HG03457 (cell line): Measurements from ENCODE around the gene SV2C.
"Not testable (repeated sequence)": the region's sequence is repeated elsewhere in the genome, so short reads cannot be mapped to it uniquely, and the experiment has no call there.

Experiments
- ATAC-seq: cut with Tn5 transposase; IDR thresholded peaks from one replicate; pipeline ENCODE4 v1.9.1; 2021; ENCODE audit warnings: moderate number of reproducible peaks; ENCODE audit not compliant: unreplicated experiment

Gene SV2C

GRCh38 chr5:76334574-76334973 lies 251.4 kb downstream of the SV2C start:
- ATAC-seq: no peak

- ATAC-seq: not testable (repeated sequence)
Observed at GRCh38 chr5:76335451-76335850, 252.3 kb downstream of the SV2C start.

- not testable (repeated sequence) for ATAC-seq
Observed at GRCh38 chr5:76336253-76336809, 253.1 kb downstream of the SV2C start.

- ATAC-seq: no peak
Observed at GRCh38 chr5:76337953-76338451, 254.8 kb downstream of the SV2C start.

GRCh38 chr5:76339919-76340318 lies 256.7 kb downstream of the SV2C start:
- no peak for ATAC-seq

GRCh38 chr5:76341651-76342334 lies 258.6 kb downstream of the SV2C start:
- ATAC-seq: no peak

GRCh38 chr5:76342474-76342873 lies 259.3 kb downstream of the SV2C start:
- ATAC-seq: no peak

- ATAC-seq: no peak
Observed at GRCh38 chr5:76345582-76345981, 262.4 kb downstream of the SV2C start.

GRCh38 chr5:76351176-76351575 lies 268.0 kb downstream of the SV2C start:
- no peak for ATAC-seq

- ATAC-seq: peak; percentile 97
Observed at GRCh38 chr5:76351577-76351976, 268.4 kb downstream of the SV2C start.

GRCh38 chr5:76356887-76357286 lies 273.7 kb downstream of the SV2C start:
- ATAC-seq: no peak

- ATAC-seq: no peak
Observed at GRCh38 chr5:76363352-76364225, 280.4 kb downstream of the SV2C start.

GRCh38 chr5:76364226-76364589 lies 281.0 kb downstream of the SV2C start:
- ATAC-seq: no peak

GRCh38 chr5:76365561-76365960 lies 282.4 kb downstream of the SV2C start:
- no peak for ATAC-seq

- no peak for ATAC-seq
Observed at GRCh38 chr5:76366596-76366995, 283.4 kb downstream of the SV2C start.

GRCh38 chr5:76367623-76368371 lies 284.6 kb downstream of the SV2C start:
- no peak for ATAC-seq

- no peak for ATAC-seq
Observed at GRCh38 chr5:76368941-76369340, 285.8 kb downstream of the SV2C start.

GRCh38 chr5:76369668-76370067 lies 286.5 kb downstream of the SV2C start:
- ATAC-seq: not testable (repeated sequence)

- ATAC-seq: no peak
Observed at GRCh38 chr5:76371960-76372322, 288.8 kb downstream of the SV2C start.

GRCh38 chr5:76372323-76373054 lies 289.3 kb downstream of the SV2C start:
- no peak for ATAC-seq
